Measurements from ENCODE around the gene SCN3A. TPM values are rescaled to one million over a fixed set of nuclear protein-coding genes. Genes with fewer than 3 reads are reported as not detected.

Gene SCN3A
- total RNA-seq, 4 donors from 2014 or later, result 0.17 to 0.97 (median 0.38) TPM

- DNase-seq (ENCODE audit: low spot score in 2 of 2), result no peak
- Histone ChIP-seq H3K9me3 (peaks cover 11% of the 10 kb centered on the region), H3K4me3 (no peak overlapping the region), H3K4me1 (no peaks in the 10 kb centered on the region), H3K27ac (no peak overlapping the region), H3K27me3 (no peaks in the 10 kb centered on the region), H3K36me3 (no peaks in the 10 kb centered on the region)
- TF ChIP-seq POLR2AphosphoS5 (IDR thresholded peaks at IDR 0.05), result no peak
- no peak for TF ChIP-seq CTCF (IDR thresholded peaks at IDR 0.05)
These were observed 129.0 kb downstream of the SCN3A start for GRCh38 chr2:165074884-165075283.

- TF ChIP-seq CTCF (IDR thresholded peaks at IDR 0.05) (no peak), POLR2A (IDR thresholded peaks at IDR 0.05) (no peak), EP300 (IDR thresholded peaks at IDR 0.05) (no peak), POLR2AphosphoS5 (IDR thresholded peaks at IDR 0.05) (no peak)
- no CpG with 5 or more reads among the region's 3 CpGs for WGBS
- no peaks in the 10 kb centered on the region for H3K27me3 ChIP-seq
- no peak overlapping the region for H3K27ac ChIP-seq
- H3K9me3 ChIP-seq, result peaks cover 11% of the 10 kb centered on the region
- DNase-seq (ENCODE audit: low spot score in 2 of 2), result no peak
- no peak overlapping the region for H3K4me3 ChIP-seq
- no peaks in the 10 kb centered on the region for H3K36me3 ChIP-seq
- no peaks in the 10 kb centered on the region for H3K4me1 ChIP-seq
These were observed 129.5 kb downstream of the SCN3A start for GRCh38 chr2:165074323-165074722.

GRCh38 chr2:165070076-165070475 lies 133.8 kb downstream of the SCN3A start:
- DNase-seq (ENCODE audit: low spot score in 2 of 2), result no peak
- Histone ChIP-seq H3K27me3 (no peaks in the 10 kb centered on the region), H3K27ac (no peak overlapping the region), H3K4me3 (no peak overlapping the region), H3K36me3 (no peaks in the 10 kb centered on the region), H3K9me3 (peaks cover 8% of the 10 kb centered on the region), H3K4me1 (no peaks in the 10 kb centered on the region)
- TF ChIP-seq POLR2AphosphoS5 (IDR thresholded peaks at IDR 0.05), result no peak
- no peak for TF ChIP-seq CTCF (IDR thresholded peaks at IDR 0.05)
- TF ChIP-seq POLR2A (IDR thresholded peaks at IDR 0.05), result no peak
- TF ChIP-seq EP300 (IDR thresholded peaks at IDR 0.05), result no peak
- WGBS, result 82% methylated on average over 9 of the region's 9 CpGs

- H3K4me1 ChIP-seq, result no peaks in the 10 kb centered on the region
- no peaks in the 10 kb centered on the region for H3K36me3 ChIP-seq
- H3K27ac ChIP-seq, result no peak overlapping the region
- WGBS, result 87% methylated on average over 1 of the region's 1 CpG
- no peak for TF ChIP-seq CTCF (IDR thresholded peaks at IDR 0.05)
- TF ChIP-seq POLR2A (IDR thresholded peaks at IDR 0.05), result no peak
- no peak for TF ChIP-seq EP300 (IDR thresholded peaks at IDR 0.05)
- no peak for TF ChIP-seq POLR2AphosphoS5 (IDR thresholded peaks at IDR 0.05)
- H3K27me3 ChIP-seq, result no peaks in the 10 kb centered on the region
- H3K9me3 ChIP-seq, result peaks cover 2% of the 10 kb centered on the region
- no peak for DNase-seq (ENCODE audit: low spot score in 2 of 2)
- H3K4me3 ChIP-seq, result no peak overlapping the region
These were observed 134.7 kb downstream of the SCN3A start for GRCh38 chr2:165069151-165069550.

GRCh38 chr2:165068487-165068757 lies 135.4 kb downstream of the SCN3A start:
- H3K4me1 ChIP-seq, result no peaks in the 10 kb centered on the region
- H3K9me3 ChIP-seq, result no peaks in the 10 kb centered on the region
- no peak overlapping the region for H3K27ac ChIP-seq
- no peaks in the 10 kb centered on the region for H3K36me3 ChIP-seq
- TF ChIP-seq CTCF (IDR thresholded peaks at IDR 0.05), result no peak
- no peak for TF ChIP-seq POLR2AphosphoS5 (IDR thresholded peaks at IDR 0.05)
- no peak for DNase-seq (ENCODE audit: low spot score in 2 of 2)
- H3K27me3 ChIP-seq, result no peaks in the 10 kb centered on the region
- H3K4me3 ChIP-seq, result no peak overlapping the region
